NCI-H2029 treated with DMSO at 0.1 percent for 48 hours (cell line): ENCODE results near the gene KCNJ14.
"Not testable (repeated sequence)": the region's sequence is repeated elsewhere in the genome, so short reads cannot be mapped to it uniquely, and the experiment has no call there.

Experiments
- DNase-seq: peaks from one replicate; lab custom pipeline; 2025; lab: John Stamatoyannopoulos, UW

Gene KCNJ14

DNA sequence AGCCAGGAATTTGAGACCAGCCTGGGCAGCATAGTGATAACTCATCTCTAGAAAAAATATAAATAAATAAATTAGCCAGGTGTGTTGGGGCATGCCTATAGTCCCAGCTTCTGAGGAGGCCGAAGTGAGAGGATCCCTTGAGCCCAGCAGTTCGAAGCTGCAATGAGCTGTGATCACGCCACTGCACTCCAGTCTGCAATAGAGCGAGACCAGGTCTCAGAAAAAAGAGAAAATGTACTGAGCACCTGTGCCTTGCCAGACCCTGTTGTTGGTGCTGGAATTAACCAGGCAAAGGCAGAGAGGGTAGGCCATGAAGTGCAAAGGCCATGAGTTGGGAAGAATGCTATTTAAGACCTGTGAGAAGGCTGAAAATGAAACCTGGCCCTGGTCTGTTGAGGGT lies 16.5 kb downstream of the KCNJ14 start:
- DNase-seq, result no peak

DNA sequence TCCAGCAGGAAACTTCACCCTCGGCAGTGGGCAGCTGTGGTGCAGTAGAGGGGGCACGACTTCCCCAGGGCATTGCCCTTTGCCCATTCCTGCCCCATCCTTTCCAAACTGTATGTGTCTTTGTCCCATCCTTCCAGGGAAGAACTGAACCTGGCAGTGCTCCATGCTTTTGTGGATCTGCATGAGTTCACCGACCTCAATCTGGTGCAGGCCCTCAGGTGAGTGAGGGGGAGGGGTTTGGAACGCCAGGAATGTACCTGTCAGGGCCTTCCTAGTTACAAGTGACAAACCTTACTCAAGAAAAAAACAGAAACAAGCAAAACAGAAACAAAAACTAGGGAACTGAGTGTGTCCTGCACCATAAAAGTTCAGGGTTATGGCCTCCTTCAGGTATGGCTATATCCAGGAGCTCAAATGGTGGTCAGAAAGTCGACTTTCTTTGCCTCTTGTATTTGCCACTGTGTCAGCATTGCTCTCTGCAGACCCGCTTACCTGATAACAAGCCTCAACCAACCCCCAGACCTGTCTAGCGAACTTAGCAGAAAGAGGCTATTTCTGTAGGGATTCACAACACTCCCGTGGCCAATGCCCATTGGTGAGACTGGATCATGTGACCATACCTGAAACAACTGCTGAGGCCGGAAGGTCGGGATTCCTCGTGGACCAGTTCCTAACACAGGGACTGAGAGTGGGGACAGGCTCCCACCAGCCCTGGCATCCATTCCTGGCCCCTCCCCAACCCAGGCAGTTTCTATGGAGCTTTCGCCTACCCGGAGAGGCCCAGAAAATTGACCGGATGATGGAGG lies 18.0 kb downstream of the KCNJ14 start:
- no peak for DNase-seq

GRCh38 chr19:48474084-48474592 lies 18.8 kb downstream of the KCNJ14 start:
- DNase-seq, result no peak

DNA sequence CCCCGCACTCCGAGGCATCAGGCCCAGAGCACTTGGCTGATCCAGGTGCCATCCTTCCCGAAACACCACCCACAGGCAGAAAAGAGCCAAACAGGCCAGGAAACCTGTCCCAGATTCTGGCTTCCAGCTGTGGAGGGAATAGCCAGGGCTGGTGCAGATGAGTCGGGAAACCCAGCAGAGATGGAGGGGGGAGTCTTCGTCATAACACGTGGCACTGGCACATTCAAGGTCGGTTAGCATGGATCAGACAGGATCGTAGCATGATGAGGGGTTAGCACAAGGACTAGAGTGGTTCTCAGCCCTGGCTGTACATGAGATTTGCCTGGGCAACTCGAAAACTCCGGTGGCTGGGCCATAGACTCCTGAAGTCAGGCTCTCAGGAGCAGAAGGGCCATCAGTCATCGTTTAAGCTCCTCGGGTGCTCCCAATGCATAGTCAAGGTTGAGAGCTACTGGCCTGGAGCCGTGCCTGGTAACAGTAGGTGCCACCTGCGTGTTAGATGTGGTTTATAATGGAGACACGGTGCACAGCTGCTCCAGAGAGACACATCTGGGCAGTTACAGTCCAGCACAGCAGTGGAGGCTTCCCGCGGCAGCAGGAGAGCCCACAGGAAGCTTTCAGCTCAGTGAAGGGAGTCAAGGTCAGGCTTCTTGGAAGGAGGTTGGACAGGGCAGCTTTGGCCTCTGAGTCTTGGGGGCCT lies 20.1 kb downstream of the KCNJ14 start:
- no peak for DNase-seq

DNA sequence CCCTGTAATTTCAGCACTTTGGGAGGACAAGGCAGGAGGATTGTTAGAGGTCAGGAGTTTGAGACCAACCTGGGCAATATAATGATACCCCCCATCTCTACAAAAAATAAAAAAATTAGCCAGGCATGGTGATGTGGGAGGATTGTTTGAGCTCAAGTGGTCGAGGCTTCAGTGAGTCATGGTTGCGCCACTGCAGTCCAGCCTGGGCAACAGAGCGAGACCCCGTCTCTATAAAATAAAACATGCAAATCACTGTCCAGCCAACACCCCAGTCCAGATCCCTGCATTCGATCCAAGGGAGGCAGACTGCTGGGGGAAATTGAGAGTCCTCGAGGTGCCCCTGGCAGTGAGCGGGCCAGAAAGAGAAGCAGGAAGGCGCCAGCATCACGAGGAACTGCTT lies 20.8 kb downstream of the KCNJ14 start:
- no peak for DNase-seq

- DNase-seq, result no peak
Observed at GRCh38 chr19:48477067-48477685, 21.8 kb downstream of the KCNJ14 start.

GRCh38 chr19:48477698-48478338 lies 22.4 kb downstream of the KCNJ14 start:
- DNase-seq, result no peak

- no peak for DNase-seq
Observed at GRCh38 chr19:48478339-48479256, 23.2 kb downstream of the KCNJ14 start.

- no peak for DNase-seq
Observed at GRCh38 chr19:48479686-48480085, 24.3 kb downstream of the KCNJ14 start.

GRCh38 chr19:48480183-48480557 lies 24.8 kb downstream of the KCNJ14 start:
- no peak for DNase-seq

- DNase-seq, result no peak
Observed at GRCh38 chr19:48480558-48481500, 25.5 kb downstream of the KCNJ14 start.

DNA sequence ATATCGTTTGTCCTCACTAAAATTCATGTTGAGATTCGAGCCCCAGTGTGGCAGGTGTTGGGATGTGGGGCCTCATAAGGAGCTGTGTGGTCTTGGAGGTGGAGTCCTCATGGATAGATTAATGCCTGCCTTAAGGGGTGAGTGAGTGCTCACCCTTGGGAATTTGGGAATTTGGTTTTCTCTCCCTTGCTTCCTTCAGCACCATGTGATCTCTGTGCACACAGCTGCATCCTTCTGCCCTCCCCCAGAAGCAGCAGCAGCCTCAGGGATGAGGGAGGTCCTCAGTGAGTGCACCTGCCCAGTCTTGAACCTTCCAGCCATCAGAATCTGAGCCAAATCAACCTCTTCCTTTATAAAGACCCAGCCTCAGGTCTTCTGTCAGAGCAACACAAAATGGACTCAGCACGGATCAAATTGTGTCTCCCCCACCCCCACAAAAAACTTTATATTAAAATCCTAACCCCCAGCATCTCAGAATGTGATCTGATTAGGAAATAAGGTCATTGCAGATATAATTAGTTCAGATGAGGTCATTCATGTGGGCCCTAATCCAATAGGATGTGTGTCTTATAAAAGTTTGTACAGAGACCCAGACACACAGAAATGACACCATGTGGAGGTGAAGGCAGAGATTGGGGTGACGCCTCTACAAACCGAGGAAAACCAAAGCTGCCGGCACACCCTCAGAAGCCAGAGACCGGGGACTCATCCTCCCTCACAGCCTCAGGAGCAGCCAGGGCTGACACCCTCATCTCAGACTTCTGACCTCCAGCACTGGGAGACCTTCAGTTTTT lies 26.7 kb downstream of the KCNJ14 start:
- no peak for DNase-seq

DNA sequence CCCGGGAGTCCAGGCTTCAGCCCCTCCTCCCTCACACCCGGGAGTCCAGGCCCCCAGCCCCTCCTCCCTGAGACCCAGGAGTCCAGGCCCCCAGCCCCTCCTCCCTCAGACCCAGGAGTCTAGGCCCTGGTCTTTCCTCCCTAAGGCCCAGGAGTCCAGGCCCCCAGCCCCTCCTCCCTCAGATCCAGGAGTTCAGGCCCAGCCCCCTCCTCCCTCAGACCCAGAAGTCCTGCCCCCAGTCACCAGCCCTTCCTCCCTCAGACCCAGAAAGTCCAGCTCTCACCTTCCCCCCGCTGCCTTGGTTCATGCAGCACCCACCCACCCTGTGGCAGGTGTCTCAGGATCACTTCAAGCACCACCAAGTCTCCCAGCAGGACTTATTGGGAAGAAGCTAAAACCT lies 27.9 kb downstream of the KCNJ14 start:
- no peak for DNase-seq

DNA sequence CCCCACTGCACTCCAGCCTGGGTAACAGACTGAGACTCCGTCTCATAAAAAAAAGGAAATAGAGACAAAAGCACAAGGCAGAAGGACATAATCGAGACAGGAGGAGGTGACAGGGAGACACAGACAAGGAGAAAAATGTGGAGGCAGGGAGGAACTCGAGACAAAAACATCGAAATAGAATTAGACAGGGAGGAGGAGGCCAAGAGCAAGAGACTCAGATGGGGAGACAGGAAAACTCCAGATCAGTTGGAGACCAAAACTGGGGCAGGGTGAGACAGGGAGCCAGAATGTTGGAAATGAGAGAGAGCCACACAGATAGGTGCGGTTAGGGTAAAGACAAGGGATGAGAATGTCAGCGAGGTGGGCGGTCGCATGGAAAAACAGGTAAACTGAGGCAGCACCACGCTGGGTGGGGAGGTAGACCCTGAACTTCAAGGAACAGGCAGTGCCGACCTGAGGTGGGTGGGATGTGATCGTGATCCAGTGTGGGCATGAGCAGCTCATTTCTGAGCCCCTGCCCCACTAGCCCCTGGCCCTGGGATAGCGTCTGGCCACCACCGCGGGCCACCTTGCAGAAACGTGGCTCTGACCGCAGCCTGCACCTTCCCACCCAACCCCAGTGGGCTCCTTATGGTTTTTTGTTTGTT lies 29.0 kb downstream of the KCNJ14 start:
- no peak for DNase-seq

DNA sequence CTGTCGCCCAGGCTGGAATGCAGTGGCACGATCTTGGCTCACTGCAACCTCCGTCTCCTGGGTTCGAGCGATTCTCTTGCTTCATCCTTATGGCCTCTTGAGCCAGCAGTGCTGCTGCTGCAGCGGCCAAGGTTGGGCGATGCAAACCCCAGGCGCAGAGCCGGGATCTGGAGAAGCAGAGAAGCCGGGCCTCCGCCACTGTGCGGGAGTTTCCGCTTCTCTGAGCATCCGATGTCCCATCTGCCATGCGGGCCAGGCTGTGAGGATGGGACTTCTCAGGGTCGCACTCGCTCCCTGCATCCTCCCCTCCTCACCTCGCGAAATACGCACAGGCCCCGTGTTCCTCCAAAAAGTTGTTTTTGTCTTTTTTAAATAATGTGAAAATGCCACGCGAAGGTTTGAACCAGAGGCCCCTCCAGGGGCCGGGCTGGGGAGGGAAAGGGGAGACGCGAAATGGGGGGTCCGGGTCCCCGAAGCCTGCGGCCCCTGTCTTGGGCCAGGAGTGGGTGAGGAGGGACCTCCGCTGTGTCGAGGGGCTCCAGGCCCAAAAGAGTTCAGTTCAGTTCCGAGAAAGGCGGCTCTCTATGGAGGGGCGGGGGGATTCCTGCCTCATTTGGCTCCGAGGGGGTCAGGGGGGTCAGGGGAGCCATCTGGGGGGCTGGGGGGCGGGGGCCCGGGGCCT lies 29.7 kb downstream of the KCNJ14 start:
- DNase-seq, result no peak

GRCh38 chr19:48486706-48487105 lies 31.3 kb downstream of the KCNJ14 start:
- not testable (repeated sequence) for DNase-seq

GRCh38 chr19:48487544-48487943 lies 32.2 kb downstream of the KCNJ14 start:
- no peak for DNase-seq

- no peak for DNase-seq
Observed at GRCh38 chr19:48487948-48488347, 32.6 kb downstream of the KCNJ14 start.
